CD14-positive monocyte (primary cell): Measurements from ENCODE around the gene ZC3H4. TPM values are rescaled to one million over a fixed set of nuclear protein-coding genes. Genes with fewer than 3 reads are reported as not detected.

Experiments used
- DNase-seq, 3 donors: peaks; one replicate each; pipeline ENCODE4 v3.0.0-alpha.2; 2011 to 2022
- H2AFZ ChIP-seq: 2 replicates; pipeline ENCODE4 v1.6.0; 2012; ENCODE audit warnings: mild to moderate bottlenecking, low read depth, low read length, inconsistent platforms; ENCODE audit not compliant: insufficient read depth, poor library complexity, severe bottlenecking
- H3K27ac ChIP-seq, 2 donors: 1 replicate in 1 of 2; 2 replicates in 1 of 2; pipeline ENCODE4 v1.5.1; 2012 to 2013; ENCODE audit warnings: low read length in 2 of 2, control low read depth in 1 of 2, inconsistent platforms in 1 of 2, low read depth in 1 of 2, mild to moderate bottlenecking in 1 of 2
- H3K27me3 ChIP-seq, 2 donors: one replicate each; pipeline versions ENCODE4 v1.6.0 to v1.6.1; 2011 to 2013; ENCODE audit warnings: low read length in 2 of 2; ENCODE audit not compliant: control insufficient read depth in 2 of 2, insufficient read depth in 2 of 2
- H3K36me3 ChIP-seq, 2 donors: replicated peaks in 1 of 2; 1 replicate in 1 of 2; 2 replicates in 1 of 2; pipeline versions ENCODE4 v1.5.1 to v1.6.1; 2012 to 2013; ENCODE audit warnings: low read length in 2 of 2, control low read depth in 1 of 2, inconsistent platforms in 1 of 2, mild to moderate bottlenecking in 1 of 2; ENCODE audit not compliant: insufficient read depth in 2 of 2, control insufficient read depth in 1 of 2
- H3K4me1 ChIP-seq, 2 donors: 1 replicate in 1 of 2; 2 replicates in 1 of 2; pipeline versions ENCODE4 v1.5.1 to v1.6.1; 2012 to 2013; ENCODE audit warnings: low read length in 2 of 2, control low read depth in 1 of 2, inconsistent platforms in 1 of 2, mild to moderate bottlenecking in 1 of 2, moderate library complexity in 1 of 2; ENCODE audit not compliant: insufficient read depth in 2 of 2, control insufficient read depth in 1 of 2
- H3K4me2 ChIP-seq: replicated peaks from 2 replicates; pipeline ENCODE3; 2012; ENCODE audit warnings: low read length, moderate library complexity, mild to moderate bottlenecking; ENCODE audit not compliant: poor library complexity, severe bottlenecking; ENCODE audit errors: extremely low read depth
- H3K4me3 ChIP-seq, 3 experiments: fragments of 200-600 bp in 1 of 3; sonication (generic) in 1 of 3; replicated peaks in 1 of 3; 1 replicate in 2 of 3; 2 replicates in 1 of 3; pipeline ENCODE4 v1.5.1; 2011 to 2013; ENCODE audit warnings: low read length in 3 of 3, mild to moderate bottlenecking in 3 of 3, control low read depth in 2 of 3, low read depth in 2 of 3, inconsistent platforms in 1 of 3, moderate library complexity in 1 of 3
- H3K79me2 ChIP-seq: 2 replicates; pipeline ENCODE4 v1.6.0; 2012; ENCODE audit warnings: mild to moderate bottlenecking, control low read depth, inconsistent platforms, low read length, moderate library complexity; ENCODE audit not compliant: insufficient read depth
- H3K9ac ChIP-seq: 2 replicates; pipeline ENCODE4 v1.6.0; 2017; ENCODE audit warnings: low read length, mild to moderate bottlenecking; ENCODE audit not compliant: insufficient read depth, poor library complexity, severe bottlenecking
- H3K9me3 ChIP-seq, 2 donors: replicated peaks in 1 of 2; 1 replicate in 1 of 2; 2 replicates in 1 of 2; pipeline versions ENCODE4 v1.5.1 to v1.6.1; 2012 to 2013; ENCODE audit warnings: low read length in 2 of 2, control low read depth in 1 of 2; ENCODE audit not compliant: control insufficient read depth in 1 of 2, insufficient read depth in 1 of 2
- H4K20me1 ChIP-seq: 2 replicates; pipeline ENCODE4 v1.6.0; 2012; ENCODE audit warnings: mild to moderate bottlenecking, low read length, control low read depth, moderate library complexity; ENCODE audit not compliant: insufficient read depth
- H3K27ac Mint-ChIP-seq, 7 donors: one replicate each; pipeline ENCODE4 v1.8.0; 2020; ENCODE audit warnings: mild to moderate bottlenecking in 7 of 7, mixed read lengths in 7 of 7, moderate library complexity in 6 of 7, inconsistent platforms in 2 of 7
- H3K27me3 Mint-ChIP-seq, 3 donors: one replicate each; pipeline ENCODE4 v1.8.0; 2021 to 2022; ENCODE audit warnings: low read depth in 3 of 3, mild to moderate bottlenecking in 3 of 3, mixed read lengths in 3 of 3, moderate library complexity in 3 of 3, inconsistent platforms in 1 of 3
- H3K36me3 Mint-ChIP-seq, 2 donors: one replicate each; pipeline ENCODE4 v1.8.0; 2020; ENCODE audit warnings: mixed read lengths in 2 of 2, inconsistent platforms in 1 of 2, mild to moderate bottlenecking in 1 of 2
- H3K4me1 Mint-ChIP-seq: one replicate; pipeline ENCODE4 v1.8.0; 2020; ENCODE audit warnings: mild to moderate bottlenecking, mixed read lengths
- H3K4me3 Mint-ChIP-seq, 2 donors: one replicate each; pipeline ENCODE4 v1.8.0; 2020; ENCODE audit warnings: mild to moderate bottlenecking in 2 of 2, mixed read lengths in 2 of 2, moderate library complexity in 1 of 2
- H3K9me3 Mint-ChIP-seq, 7 donors: one replicate each; pipeline ENCODE4 v1.8.0; 2020 to 2022; ENCODE audit warnings: mixed read lengths in 7 of 7, mild to moderate bottlenecking in 6 of 7, moderate library complexity in 6 of 7, inconsistent platforms in 2 of 7
- WGBS: methylation state at CpG from one replicate; pipeline ENCODE4 v1.1.5; 2013; ENCODE audit warnings: missing lambda C conversion rate; ENCODE audit not compliant: insufficient coverage; 5-methylcytosine and 5-hydroxymethylcytosine counted together
- intact Hi-C, 2 donors: fragments of 100-400 bp; cut with micrococcal nuclease; formaldehyde crosslinking; loops; one replicate each; pipeline versions ENCODE4 v1.15.0 to v1.15.1; 2023
- polyA plus RNA-seq, 3 donors: library from polyadenylated mRNA; depleted of rRNA in 1 of 3; unstranded in 2 of 3; stranded (reverse) in 1 of 3; fragments of 300-500 nt in 2 of 3; fragments of >200 nt in 1 of 3; fragmentation: Illumina TruSeq in 2 of 3; gene quantifications; 1 replicate in 2 of 3; 2 replicates in 1 of 3; pipeline ENCODE4 v1.2.3, GENCODE V29; 2012 to 2021
- TF ChIP-seq, protein P1 (sequence below): fragments of 200-600 bp; IDR thresholded peaks from one replicate; pipeline ENCODE4 v1.8.0; 2022; ENCODE audit warnings: antibody characterized with exemption, mild to moderate bottlenecking

The ZC3H4 gene
- polyA plus RNA-seq, 3 donors, result 0.24 to 9.9 (median 0.60) TPM

DNA sequence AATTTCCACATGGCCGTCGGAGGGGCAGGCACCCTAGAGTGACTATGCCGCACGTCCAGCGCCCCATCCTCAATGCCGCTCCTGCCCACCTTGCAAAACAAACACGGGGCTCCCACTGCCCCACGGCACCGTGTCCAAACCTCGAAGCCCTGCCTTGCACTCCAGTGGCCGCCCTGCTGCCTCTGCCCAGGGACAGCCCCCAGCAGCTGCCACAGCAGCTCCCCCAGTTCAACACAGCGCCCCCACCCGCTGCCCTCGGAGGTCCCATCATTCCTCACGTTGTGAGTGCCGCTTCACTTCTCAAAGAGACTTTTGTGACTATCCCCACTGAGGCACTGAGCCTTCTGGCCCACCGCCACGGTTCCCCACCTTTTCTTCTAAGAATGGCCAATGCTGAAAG lies 42.8 kb downstream of the ZC3H4 start:
- 98% methylated on average over 12 of the region's 18 CpGs for WGBS
- Histone ChIP-seq H3K79me2 (peaks cover 23% of the 10 kb centered on the region), H3K4me2 (no peak overlapping the region), H3K27ac (no peak overlapping the region), H4K20me1 (peaks cover 66% of the 10 kb centered on the region), H2AFZ (no peak overlapping the region), H3K4me1 (peaks cover 14 to 15% of the 10 kb centered on the region in 2 donors), H3K36me3 (peaks cover 70 to 93% of the 10 kb centered on the region in 2 donors), H3K4me3 (no peak overlapping the region), H3K9ac (no peak overlapping the region), H3K9me3 (no peaks in the 10 kb centered on the region), H3K27me3 (no peaks in the 10 kb centered on the region)
- Mint-ChIP-seq H3K27ac (peak overlapping the region in 3 of 7 donors; percentile 33 to 37 (median 36)), H3K36me3 (peaks cover 57 to 89% of the 10 kb centered on the region in 2 donors), H3K9me3 (no peaks in the 10 kb centered on the region), H3K27me3 (peaks cover 0 to 2% (median 0%) of the 10 kb centered on the region in 3 donors), H3K4me1 (peaks cover 18% of the 10 kb centered on the region), H3K4me3 (no peak overlapping the region)
- intact Hi-C loops, result no loop called here
- DNase-seq, result no peak
- TF ChIP-seq, protein P1, sequence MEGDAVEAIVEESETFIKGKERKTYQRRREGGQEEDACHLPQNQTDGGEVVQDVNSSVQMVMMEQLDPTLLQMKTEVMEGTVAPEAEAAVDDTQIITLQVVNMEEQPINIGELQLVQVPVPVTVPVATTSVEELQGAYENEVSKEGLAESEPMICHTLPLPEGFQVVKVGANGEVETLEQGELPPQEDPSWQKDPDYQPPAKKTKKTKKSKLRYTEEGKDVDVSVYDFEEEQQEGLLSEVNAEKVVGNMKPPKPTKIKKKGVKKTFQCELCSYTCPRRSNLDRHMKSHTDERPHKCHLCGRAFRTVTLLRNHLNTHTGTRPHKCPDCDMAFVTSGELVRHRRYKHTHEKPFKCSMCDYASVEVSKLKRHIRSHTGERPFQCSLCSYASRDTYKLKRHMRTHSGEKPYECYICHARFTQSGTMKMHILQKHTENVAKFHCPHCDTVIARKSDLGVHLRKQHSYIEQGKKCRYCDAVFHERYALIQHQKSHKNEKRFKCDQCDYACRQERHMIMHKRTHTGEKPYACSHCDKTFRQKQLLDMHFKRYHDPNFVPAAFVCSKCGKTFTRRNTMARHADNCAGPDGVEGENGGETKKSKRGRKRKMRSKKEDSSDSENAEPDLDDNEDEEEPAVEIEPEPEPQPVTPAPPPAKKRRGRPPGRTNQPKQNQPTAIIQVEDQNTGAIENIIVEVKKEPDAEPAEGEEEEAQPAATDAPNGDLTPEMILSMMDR, result no peak

DNA sequence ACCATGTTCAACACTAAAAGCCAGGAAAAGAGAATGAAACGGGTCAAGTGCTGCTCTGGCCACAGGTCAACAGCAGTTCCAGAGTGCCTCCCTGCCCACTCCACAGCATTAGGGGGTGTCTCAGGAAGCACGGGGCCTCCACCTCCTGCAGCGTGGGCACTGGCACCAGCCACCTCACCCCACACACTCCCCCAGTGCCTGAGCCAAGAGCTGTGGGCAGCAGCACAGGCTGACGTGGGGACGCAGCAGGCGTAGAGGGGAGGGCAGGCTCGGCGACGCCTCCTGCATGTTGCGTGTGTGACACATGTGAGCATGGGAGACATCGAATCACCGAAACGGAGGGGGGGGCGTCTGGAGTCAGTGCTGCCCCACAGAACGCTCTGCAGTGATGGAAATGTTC lies 43.8 kb downstream of the ZC3H4 start:
- intact Hi-C loops, result no loop called here
- TF ChIP-seq, protein P1, result no peak

More for the DNA sequence above, 43.8 kb downstream of the ZC3H4 start:
- peaks cover 80 to 99% of the 10 kb centered on the region in 2 donors for H3K36me3 ChIP-seq
- no peak overlapping the region for H3K4me2 ChIP-seq
- no peak overlapping the region for H3K27ac ChIP-seq
- H4K20me1 ChIP-seq, result peaks cover 68% of the 10 kb centered on the region
- Mint-ChIP-seq H3K4me3 (no peak overlapping the region), H3K4me1 (peaks cover 8% of the 10 kb centered on the region), H3K27ac (no peak overlapping the region), H3K27me3 (peaks cover 0 to 2% (median 0%) of the 10 kb centered on the region in 3 donors), H3K9me3 (no peaks in the 10 kb centered on the region), H3K36me3 (peaks cover 66 to 95% of the 10 kb centered on the region in 2 donors)
- no peak overlapping the region for H3K4me3 ChIP-seq
- WGBS, result 96% methylated on average over 12 of the region's 15 CpGs
- peaks cover 4 to 5% of the 10 kb centered on the region in 2 donors for H3K4me1 ChIP-seq
- H2AFZ ChIP-seq, result no peak overlapping the region
- no peak for DNase-seq
- no peaks in the 10 kb centered on the region for H3K9me3 ChIP-seq
- peaks cover 17% of the 10 kb centered on the region for H3K79me2 ChIP-seq
- no peaks in the 10 kb centered on the region for H3K27me3 ChIP-seq
- H3K9ac ChIP-seq, result no peak overlapping the region
